Glutamatergic neuron (in vitro differentiated cells): ENCODE results near the gene HSD17B8. TPM values are rescaled to one million over a fixed set of nuclear protein-coding genes. Genes with fewer than 3 reads are reported as not detected.

ENCODE experiments used
- DNase-seq: peaks from one replicate; pipeline ENCODE4 v3.0.0; 2022
- H3K27ac Mint-ChIP-seq: one replicate; pipeline ENCODE4 v1.8.0; 2020; ENCODE audit warnings: mild to moderate bottlenecking, mixed read lengths, inconsistent platforms; ENCODE audit not compliant: unreplicated experiment
- H3K27me3 Mint-ChIP-seq: one replicate; pipeline ENCODE4 v1.8.0; 2020; ENCODE audit warnings: mild to moderate bottlenecking, moderate library complexity, mixed read lengths, inconsistent platforms; ENCODE audit not compliant: unreplicated experiment
- H3K36me3 Mint-ChIP-seq: one replicate; pipeline ENCODE4 v1.8.0; 2020; ENCODE audit warnings: mild to moderate bottlenecking, mixed read lengths, inconsistent platforms; ENCODE audit not compliant: unreplicated experiment
- H3K4me1 Mint-ChIP-seq: one replicate; pipeline ENCODE4 v1.8.0; 2020; ENCODE audit warnings: mild to moderate bottlenecking, low read depth, mixed read lengths, inconsistent platforms; ENCODE audit not compliant: unreplicated experiment
- H3K4me3 Mint-ChIP-seq: one replicate; pipeline ENCODE4 v1.8.0; 2020; ENCODE audit warnings: mild to moderate bottlenecking, mixed read lengths, inconsistent platforms; ENCODE audit not compliant: unreplicated experiment
- H3K9me3 Mint-ChIP-seq: one replicate; pipeline ENCODE4 v1.8.0; 2020; ENCODE audit warnings: mild to moderate bottlenecking, moderate library complexity, mixed read lengths, inconsistent platforms; ENCODE audit not compliant: unreplicated experiment
- CTCF ChIP-seq: fragments of 200-600 bp; sonication (generic); IDR thresholded peaks from one replicate; pipeline ENCODE4 v1.5.0; 2021; ENCODE audit not compliant: partially characterized antibody, unreplicated experiment
- total RNA-seq: library from RNA; stranded (reverse); fragmentation: NEBNext Ultra II Directional; extraction: Animal tissue kit (Norgen Biotek cat#: 25700); gene quantifications from one replicate; pipeline ENCODE4 v1.2.1, GENCODE V29; 2021; ENCODE audit not compliant: unreplicated experiment

HSD17B8 gene
- total RNA-seq, 1 donor from 2014 or later, result 4.6 TPM

GRCh38 chr6:33175436-33176069 lies 28.9 kb upstream of the HSD17B8 start:
- Mint-ChIP-seq H3K27ac (no peak overlapping the region), H3K4me3 (no peak overlapping the region), H3K4me1 (no peaks in the 10 kb centered on the region), H3K36me3 (no peaks in the 10 kb centered on the region), H3K27me3 (peaks cover 7% of the 10 kb centered on the region), H3K9me3 (peaks cover 2% of the 10 kb centered on the region)
- DNase-seq, result no peak
- no peak for TF ChIP-seq CTCF

DNA sequence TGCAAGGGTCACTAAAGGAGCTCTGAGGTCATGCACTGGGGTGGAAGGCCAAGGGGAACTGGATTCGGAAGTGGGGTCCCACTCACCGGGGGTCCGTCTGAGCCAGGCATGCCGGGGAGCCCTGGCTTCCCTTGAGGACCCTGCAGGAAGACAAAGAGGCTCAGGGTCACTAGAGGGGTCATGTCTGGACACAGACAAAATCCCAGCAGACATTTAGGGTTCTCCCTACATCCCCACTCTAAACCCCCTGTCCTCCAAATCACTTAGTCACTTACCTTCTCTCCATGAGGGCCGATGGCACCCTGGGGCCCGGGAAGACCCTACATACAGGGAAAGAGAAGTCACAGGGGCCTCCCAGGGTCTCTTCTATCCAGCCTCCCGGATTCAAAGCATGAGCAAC lies 27.5 kb upstream of the HSD17B8 start:
- no peak overlapping the region for H3K27ac Mint-ChIP-seq
- no peak for DNase-seq
- no peak overlapping the region for H3K4me3 Mint-ChIP-seq
- no peak for TF ChIP-seq CTCF
- peaks cover 11% of the 10 kb centered on the region for H3K27me3 Mint-ChIP-seq
- no peaks in the 10 kb centered on the region for H3K4me1 Mint-ChIP-seq
- H3K36me3 Mint-ChIP-seq, result no peaks in the 10 kb centered on the region
- peaks cover 6% of the 10 kb centered on the region for H3K9me3 Mint-ChIP-seq

- Mint-ChIP-seq H3K9me3 (peaks cover 6% of the 10 kb centered on the region), H3K27me3 (peaks cover 9% of the 10 kb centered on the region), H3K27ac (no peak overlapping the region), H3K4me1 (no peaks in the 10 kb centered on the region), H3K36me3 (no peaks in the 10 kb centered on the region), H3K4me3 (no peak overlapping the region)
- no peak for DNase-seq
- TF ChIP-seq CTCF, result no peak
These were observed 26.7 kb upstream of the HSD17B8 start for GRCh38 chr6:33177552-33178446.

DNA sequence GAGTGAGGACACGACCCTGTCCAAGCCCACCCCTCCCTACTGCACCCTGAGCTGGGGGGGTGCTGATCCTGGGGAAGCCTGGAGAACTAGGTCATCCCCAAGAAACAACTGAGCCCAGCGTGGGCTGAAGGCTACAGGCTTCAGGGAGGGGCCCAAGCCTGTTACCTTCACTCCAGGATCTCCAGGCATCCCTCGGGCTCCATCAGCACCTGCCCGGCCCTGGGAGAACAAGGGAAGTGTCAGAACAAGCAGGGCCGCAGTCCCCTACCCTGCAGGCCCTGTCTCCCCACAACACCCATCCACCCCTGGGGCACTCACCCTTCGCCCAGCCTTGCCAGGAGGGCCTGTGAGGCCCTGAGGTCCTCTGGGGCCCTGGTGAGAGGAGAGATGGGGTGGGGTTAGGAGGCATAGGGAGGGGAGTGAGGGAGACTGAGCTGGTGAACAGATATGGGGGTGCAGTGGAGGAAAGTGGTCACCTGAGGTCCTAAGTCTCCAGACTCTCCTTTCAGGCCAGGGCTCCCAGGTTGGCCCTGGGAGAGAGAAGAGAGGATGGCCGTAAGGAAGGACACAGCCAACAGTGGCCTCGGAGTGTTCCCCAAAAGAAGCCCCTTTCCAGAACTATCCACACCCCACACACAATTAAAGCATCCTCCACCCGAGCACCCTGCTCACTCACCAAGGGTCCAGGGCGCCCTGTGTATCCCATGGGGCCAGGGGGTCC lies 25.5 kb upstream of the HSD17B8 start:
- Mint-ChIP-seq H3K27me3 (peaks cover 9% of the 10 kb centered on the region), H3K9me3 (peaks cover 6% of the 10 kb centered on the region), H3K27ac (no peak overlapping the region), H3K36me3 (no peaks in the 10 kb centered on the region), H3K4me1 (no peaks in the 10 kb centered on the region), H3K4me3 (no peak overlapping the region)
- no peak for TF ChIP-seq CTCF
- no peak for DNase-seq
